Liver (tissue), 9 donors: ENCODE data around the gene ETV3. TPM values are rescaled to one million over a fixed set of nuclear protein-coding genes. Genes with fewer than 3 reads are reported as not detected.

Experiments used
- DNase-seq: peaks from one replicate; pipeline ENCODE4 v3.0.0-alpha.2; 2017; ENCODE audit warnings: low spot score
- H3K27ac ChIP-seq, 2 donors: one replicate each; pipeline ENCODE4 v1.7.0; 2013; ENCODE audit warnings: inconsistent platforms in 2 of 2, low read length in 2 of 2, control low read depth in 1 of 2, low read depth in 1 of 2, mild to moderate bottlenecking in 1 of 2
- H3K27me3 ChIP-seq, 4 donors: one replicate each; pipeline versions ENCODE4 v1.6.1 to v1.7.0; 2013; ENCODE audit warnings: low read length in 3 of 4, inconsistent platforms in 1 of 4, mild to moderate bottlenecking in 1 of 4, moderate library complexity in 1 of 4; ENCODE audit not compliant: control insufficient read depth in 4 of 4, insufficient read depth in 4 of 4
- H3K36me3 ChIP-seq, 4 donors: one replicate each; pipeline versions ENCODE4 v1.6.1 to v1.7.0; 2013; ENCODE audit warnings: low read length in 3 of 4, mild to moderate bottlenecking in 3 of 4, low read depth in 1 of 4, moderate library complexity in 1 of 4; ENCODE audit not compliant: control insufficient read depth in 4 of 4, insufficient read depth in 3 of 4
- H3K4me1 ChIP-seq, 4 donors: one replicate each; pipeline versions ENCODE4 v1.6.1 to v1.7.0; 2013; ENCODE audit warnings: low read length in 3 of 4, mild to moderate bottlenecking in 3 of 4, moderate library complexity in 1 of 4; ENCODE audit not compliant: control insufficient read depth in 4 of 4, insufficient read depth in 4 of 4
- H3K4me3 ChIP-seq, 3 donors: one replicate each; pipeline versions ENCODE4 v1.6.1 to v1.7.0; 2013; ENCODE audit warnings: low read length in 3 of 3, control low read depth in 1 of 3, low read depth in 1 of 3, mild to moderate bottlenecking in 1 of 3
- H3K9ac ChIP-seq, 2 donors: one replicate each; pipeline ENCODE4 v1.7.0; 2013; ENCODE audit warnings: low read length in 2 of 2, mild to moderate bottlenecking in 2 of 2, moderate library complexity in 2 of 2, control low read depth in 1 of 2, low read depth in 1 of 2
- H3K9me3 ChIP-seq, 4 donors: one replicate each; pipeline versions ENCODE4 v1.6.1 to v1.7.0; 2013; ENCODE audit warnings: low read length in 3 of 4; ENCODE audit not compliant: control insufficient read depth in 4 of 4
- CTCF ChIP-seq: fragments of 150-350 bp; IDR thresholded peaks from 2 replicates; pipeline ENCODE4 v1.5.1; 2017; ENCODE audit warnings: improper control_type of control experiment, low read depth, low read length; ENCODE audit not compliant: missing input control
- FOXA1 ChIP-seq: IDR thresholded peaks from 2 replicates; pipeline ENCODE4 v1.6.1; 2016; ENCODE audit warnings: antibody characterized with exemption
- FOXA2 ChIP-seq: IDR thresholded peaks from 2 replicates; pipeline ENCODE4 v1.6.1; 2016; ENCODE audit warnings: antibody characterized with exemption
- GABPA ChIP-seq, 2 donors: IDR thresholded peaks in 1 of 2; conservative IDR thresholded peaks in 1 of 2; 2 replicates each; pipeline ENCODE4 v1.6.1; 2016; ENCODE audit warnings: antibody characterized with exemption in 2 of 2, mild to moderate bottlenecking in 1 of 2, moderate library complexity in 1 of 2
- HNF4A ChIP-seq, 2 donors: conservative IDR thresholded peaks; 2 replicates each; pipeline ENCODE4 v1.6.1; 2016; ENCODE audit warnings: antibody characterized with exemption in 2 of 2, mild to moderate bottlenecking in 2 of 2
- HNF4G ChIP-seq: IDR thresholded peaks from 2 replicates; pipeline ENCODE4 v1.6.1; 2016; ENCODE audit warnings: antibody characterized with exemption
- JUND ChIP-seq, 2 donors: IDR thresholded peaks; 2 replicates each; pipeline ENCODE4 v1.6.1; 2016; ENCODE audit warnings: antibody characterized with exemption in 2 of 2
- NR2F2 ChIP-seq: IDR thresholded peaks from 2 replicates; pipeline ENCODE4 v1.6.1; 2016; ENCODE audit warnings: antibody characterized with exemption
- RAD21 ChIP-seq, 2 donors: IDR thresholded peaks; 2 replicates each; pipeline ENCODE4 v1.6.1; 2016; ENCODE audit warnings: antibody characterized with exemption in 2 of 2, mild to moderate bottlenecking in 2 of 2
- REST ChIP-seq: IDR thresholded peaks from 2 replicates; pipeline ENCODE4 v1.6.1; 2016; ENCODE audit warnings: antibody characterized with exemption, mild to moderate bottlenecking
- RXRA ChIP-seq, 2 donors: IDR thresholded peaks; 2 replicates each; pipeline ENCODE4 v1.6.1; 2017 to 2018; ENCODE audit warnings: antibody characterized with exemption in 2 of 2, mild to moderate bottlenecking in 1 of 2
- SP1 ChIP-seq: IDR thresholded peaks from 2 replicates; pipeline ENCODE4 v1.6.1; 2018; ENCODE audit warnings: antibody characterized with exemption, mild to moderate bottlenecking
- TAF1 ChIP-seq: conservative IDR thresholded peaks from 2 replicates; pipeline ENCODE4 v1.6.1; 2016; ENCODE audit warnings: antibody characterized with exemption, mild to moderate bottlenecking
- YY1 ChIP-seq: IDR thresholded peaks from 2 replicates; pipeline ENCODE4 v1.6.1; 2016; ENCODE audit warnings: antibody characterized with exemption, mild to moderate bottlenecking
- WGBS: extraction: QIAGEN DNeasy Blood & Tissue Kit; methylation state at CpG from one replicate; pipeline ENCODE4 v1.1.7; 2013; 5-methylcytosine and 5-hydroxymethylcytosine counted together
- polyA plus RNA-seq, 2 donors: library from polyadenylated mRNA; stranded (reverse) in 1 of 2; unstranded in 1 of 2; fragments of 200-250 nt in 1 of 2; fragments of >200 nt in 1 of 2; fragmentation: Nextera tagmentation in 1 of 2; extraction: Ambion mirVana in 1 of 2; gene quantifications; one replicate each; pipeline versions ENCODE4 v1.2.1 to v1.2.3, GENCODE V29; 2013 to 2015
- total RNA-seq, 2 donors: library from RNA; depleted of rRNA; stranded (reverse); fragments of >200 nt; gene quantifications; one replicate each; pipeline ENCODE4 v1.2.3, GENCODE V29; 2014
- TF ChIP-seq, protein P1 (sequence below): IDR thresholded peaks from 2 replicates; pipeline ENCODE4 v1.6.1; 2016; ENCODE audit warnings: antibody characterized with exemption
- TF ChIP-seq, protein P2 (sequence below): IDR thresholded peaks from 2 replicates; pipeline ENCODE4 v1.6.1; 2016; ENCODE audit warnings: antibody characterized with exemption
- TF ChIP-seq, protein P3 (sequence below): IDR thresholded peaks from 2 replicates; pipeline ENCODE4 v1.6.1; 2016; ENCODE audit warnings: antibody characterized with exemption
- donor health status: healthy.
- donor health status: healthy.
- donor health status: healthy.
- donor health status: healthy.
- donor health status: healthy.

Gene ETV3
- total and polyA plus RNA-seq, 4 donors = 2.0 to 10.8 (median 5.3) TPM

DNA sequence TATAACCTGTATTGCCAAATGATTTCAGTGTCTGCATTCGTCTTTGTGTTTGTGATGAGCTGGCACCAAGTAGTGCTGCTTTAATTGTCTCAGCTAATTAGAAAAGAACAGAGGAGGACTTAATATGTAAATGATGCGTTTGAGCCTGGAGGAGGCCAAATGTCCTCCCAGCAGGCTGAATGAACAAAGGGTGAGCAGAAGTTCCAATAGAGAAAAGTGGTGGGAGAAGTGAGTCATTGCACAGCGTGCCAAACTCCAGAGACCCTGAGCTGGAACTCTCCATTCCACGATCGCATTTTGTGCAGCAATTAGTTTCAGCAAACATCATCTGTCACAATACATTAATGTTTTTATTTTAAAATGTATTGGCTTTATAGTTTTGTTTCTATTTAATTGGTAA, 56.5 kb downstream of the ETV3 start:
- DNase-seq = no peak
- Histone ChIP-seq H3K4me1 (no peaks in the 10 kb centered on the region), H3K27me3 (no peaks in the 10 kb centered on the region), H3K4me3 (no peak overlapping the region), H3K27ac (no peak overlapping the region), H3K9ac (no peak overlapping the region), H3K9me3 (no peaks in the 10 kb centered on the region), H3K36me3 (no peaks in the 10 kb centered on the region)
- no peak for TF ChIP-seq YY1
- TF ChIP-seq FOXA2 = no peak
- TF ChIP-seq REST = no peak
- TF ChIP-seq, protein P1, sequence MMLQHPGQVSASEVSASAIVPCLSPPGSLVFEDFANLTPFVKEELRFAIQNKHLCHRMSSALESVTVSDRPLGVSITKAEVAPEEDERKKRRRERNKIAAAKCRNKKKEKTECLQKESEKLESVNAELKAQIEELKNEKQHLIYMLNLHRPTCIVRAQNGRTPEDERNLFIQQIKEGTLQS = no peak
- TF ChIP-seq FOXA1 = no peak
- WGBS = 92% methylated on average over 5 of the region's 5 CpGs

GRCh38 chr1:157080714-157081113, 57.5 kb downstream of the ETV3 start:
- no peak for DNase-seq
- H3K4me3 ChIP-seq = no peak overlapping the region
- H3K27ac ChIP-seq = no peak overlapping the region
- no peak overlapping the region for H3K9ac ChIP-seq
- no peaks in the 10 kb centered on the region for H3K36me3 ChIP-seq
- TF ChIP-seq TAF1 (no peak), SP1 (no peak), GABPA (IDR thresholded peaks at IDR 0.05 in 1 of 2, conservative IDR thresholded peaks at IDR 0.05 in 1 of 2) (no peak), RXRA (IDR thresholded peaks at IDR 0.05) (no peak), HNF4A (conservative IDR thresholded peaks at IDR 0.05) (no peak), HNF4G (no peak), FOXA1 (no peak), CTCF (no peak), JUND (IDR thresholded peaks at IDR 0.05) (no peak), RAD21 (IDR thresholded peaks at IDR 0.05) (no peak), FOXA2 (no peak), REST (no peak), NR2F2 (no peak), YY1 (no peak)
- TF ChIP-seq, protein P2, sequence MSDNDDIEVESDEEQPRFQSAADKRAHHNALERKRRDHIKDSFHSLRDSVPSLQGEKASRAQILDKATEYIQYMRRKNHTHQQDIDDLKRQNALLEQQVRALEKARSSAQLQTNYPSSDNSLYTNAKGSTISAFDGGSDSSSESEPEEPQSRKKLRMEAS = no peak
- TF ChIP-seq, protein P1 = no peak
- TF ChIP-seq, protein P3, sequence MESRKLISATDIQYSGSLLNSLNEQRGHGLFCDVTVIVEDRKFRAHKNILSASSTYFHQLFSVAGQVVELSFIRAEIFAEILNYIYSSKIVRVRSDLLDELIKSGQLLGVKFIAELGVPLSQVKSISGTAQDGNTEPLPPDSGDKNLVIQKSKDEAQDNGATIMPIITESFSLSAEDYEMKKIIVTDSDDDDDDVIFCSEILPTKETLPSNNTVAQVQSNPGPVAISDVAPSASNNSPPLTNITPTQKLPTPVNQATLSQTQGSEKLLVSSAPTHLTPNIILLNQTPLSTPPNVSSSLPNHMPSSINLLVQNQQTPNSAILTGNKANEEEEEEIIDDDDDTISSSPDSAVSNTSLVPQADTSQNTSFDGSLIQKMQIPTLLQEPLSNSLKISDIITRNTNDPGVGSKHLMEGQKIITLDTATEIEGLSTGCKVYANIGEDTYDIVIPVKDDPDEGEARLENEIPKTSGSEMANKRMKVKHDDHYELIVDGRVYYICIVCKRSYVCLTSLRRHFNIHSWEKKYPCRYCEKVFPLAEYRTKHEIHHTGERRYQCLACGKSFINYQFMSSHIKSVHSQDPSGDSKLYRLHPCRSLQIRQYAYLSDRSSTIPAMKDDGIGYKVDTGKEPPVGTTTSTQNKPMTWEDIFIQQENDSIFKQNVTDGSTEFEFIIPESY = no peak
- no peaks in the 10 kb centered on the region for H3K27me3 ChIP-seq
- H3K4me1 ChIP-seq = no peaks in the 10 kb centered on the region
- H3K9me3 ChIP-seq = no peaks in the 10 kb centered on the region
- 89% methylated on average over 10 of the region's 10 CpGs for WGBS
